Measurements from ENCODE around the gene CORO2A.

DNA sequence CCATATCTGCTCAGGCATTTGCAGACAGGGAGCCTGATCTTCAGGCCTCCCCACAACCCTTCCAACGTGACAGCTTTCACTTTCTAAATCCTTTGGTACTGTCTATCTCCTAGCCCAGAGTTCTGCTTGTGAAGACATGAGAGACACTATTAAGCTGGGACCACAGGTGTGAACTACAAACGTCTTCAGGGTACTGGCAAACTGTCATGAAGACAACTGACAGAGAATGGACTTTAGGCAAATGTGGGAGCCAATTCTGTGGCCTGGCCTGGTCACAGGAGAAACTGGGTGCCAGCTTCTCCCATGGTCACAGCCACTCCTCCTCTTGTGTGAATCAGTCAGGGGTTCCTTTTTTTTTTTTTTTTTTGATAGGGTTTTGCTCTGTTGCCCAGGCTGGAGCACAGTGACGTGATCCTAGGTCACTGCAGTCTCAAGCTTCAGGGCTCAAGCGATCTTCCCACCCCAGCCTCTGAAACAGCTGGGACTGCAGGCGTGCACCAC, 83.9 kb downstream of the CORO2A start:
- TF ChIP-seq CTCF (IDR thresholded peaks at IDR 0.05), result no peak
- TF ChIP-seq POLR2A (IDR thresholded peaks at IDR 0.05; ENCODE audit: low read depth), result no peak

All from esophagus muscularis mucosa (tissue), 3 donors.